ENCODE data around the gene ADAMTS2.

DNA sequence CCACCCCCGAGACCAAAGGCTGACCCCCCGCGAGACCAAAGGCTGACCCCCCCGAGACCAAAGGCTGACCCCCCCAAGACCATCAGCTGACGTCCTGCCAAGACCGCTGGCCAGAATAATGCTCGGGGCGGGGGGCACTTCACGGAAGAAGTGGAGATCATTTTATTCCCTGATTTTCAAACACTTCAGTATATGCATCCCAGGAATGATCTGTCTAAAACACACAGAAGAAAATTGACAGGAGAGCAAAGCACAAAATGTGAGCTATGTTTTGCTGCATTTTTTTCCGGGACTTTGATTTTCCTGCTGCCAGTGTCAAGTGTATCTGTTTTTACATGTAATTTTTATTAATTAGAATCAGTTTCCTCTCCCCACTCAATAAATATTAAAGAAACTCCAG is 67.1 kb downstream of the ADAMTS2 start:
- TF ChIP-seq EZH2phosphoT487 (IDR thresholded peaks at IDR 0.05; ENCODE audit: insufficient read depth, low read depth), result no peak
- no peak for TF ChIP-seq EZH2 (IDR thresholded peaks at IDR 0.05; ENCODE audit: insufficient read depth, poor library complexity, severe bottlenecking)
